Epidermal melanocyte (primary cell): Measurements from ENCODE around the gene F11R.
"Not testable (repeated sequence)": the region's sequence is repeated elsewhere in the genome, so short reads cannot be mapped to it uniquely, and the experiment has no call there.

Experiments
- DNase-seq: peaks from one replicate; pipeline ENCODE4 v3.0.0; 2011; ENCODE audit warnings: low spot score; ENCODE audit not compliant: insufficient read length

F11R gene

GRCh38 chr1:161020509-161021164 lies at the start of gene F11R:
TSS of gene F11R (minus strand) at chr1:161021152. CDS start at chr1:161021073, 79 bp downstream.
- DNase-seq, result no peak

GRCh38 chr1:161069731-161070270 lies 48.8 kb upstream of the F11R start, which contains the start of gene ARHGAP30:
TSS of gene ARHGAP30 (minus strand) at chr1:161069891. CDS start at chr1:161069624, 267 bp downstream.
- no peak for DNase-seq

DNA sequence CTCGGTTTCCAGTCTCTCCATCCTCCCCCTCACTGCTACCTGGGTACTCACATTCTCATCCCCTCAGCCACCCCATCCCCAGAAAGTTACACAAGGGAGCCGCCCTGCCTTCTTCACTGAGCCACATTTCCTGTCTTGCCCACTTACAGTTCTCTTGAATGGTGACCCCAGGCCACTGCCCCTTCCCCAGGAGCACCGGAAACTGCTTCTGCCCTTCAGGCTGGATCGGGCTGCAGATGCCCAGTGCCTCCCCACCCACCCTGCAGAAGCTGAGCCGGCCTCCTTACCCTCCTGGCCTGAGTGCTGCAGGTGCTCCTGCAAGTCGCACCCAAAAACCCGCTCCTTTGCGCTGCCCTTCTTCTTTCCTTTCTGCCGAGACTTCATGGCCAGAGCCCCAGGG lies 48.3 kb upstream of the F11R start:
- no peak for DNase-seq

DNA sequence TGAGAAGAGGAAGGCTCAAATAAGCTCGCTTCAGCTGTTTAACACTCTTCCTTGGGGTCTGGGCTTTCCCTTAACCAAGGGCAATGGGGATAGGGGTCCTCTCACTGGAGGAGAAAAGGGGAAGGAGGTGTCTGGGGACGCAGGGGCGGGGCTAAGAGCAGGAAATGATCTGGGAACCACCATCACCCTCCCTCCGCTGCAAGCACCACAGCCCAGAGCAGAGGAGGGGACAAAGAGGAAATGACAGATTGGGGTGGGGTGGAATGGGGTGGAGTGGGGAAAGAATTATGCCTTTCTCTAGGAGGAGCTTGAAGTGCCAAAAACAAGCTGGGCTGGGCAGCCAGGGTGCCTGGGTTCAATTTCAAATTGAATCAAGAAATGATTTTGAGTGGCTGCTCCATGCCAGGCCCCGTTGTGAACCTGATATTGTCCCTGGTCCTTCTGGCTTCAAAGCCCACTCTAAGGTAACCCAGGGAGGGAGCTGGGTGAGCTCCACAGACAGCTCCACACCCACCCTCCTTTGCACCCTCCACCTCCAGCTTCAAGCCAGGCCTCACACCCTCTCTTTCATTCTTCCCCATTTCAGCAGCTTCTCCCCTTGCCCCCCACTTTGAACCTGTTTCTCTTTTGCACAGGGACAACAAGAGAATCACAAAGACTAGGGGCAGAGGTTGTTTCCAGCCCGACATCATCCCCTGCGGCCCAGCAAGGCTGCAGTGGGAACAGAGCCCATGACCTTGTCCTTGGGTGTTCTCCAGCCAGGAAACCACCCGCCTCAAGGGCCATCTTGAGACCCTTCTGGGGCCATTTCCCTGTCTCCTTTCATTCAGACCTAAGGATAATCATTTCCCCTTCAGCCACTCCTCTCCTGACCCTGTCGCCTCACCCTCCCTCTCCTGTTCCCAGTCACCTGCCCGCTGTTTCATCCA lies 47.6 kb upstream of the F11R start:
- no peak for DNase-seq

DNA sequence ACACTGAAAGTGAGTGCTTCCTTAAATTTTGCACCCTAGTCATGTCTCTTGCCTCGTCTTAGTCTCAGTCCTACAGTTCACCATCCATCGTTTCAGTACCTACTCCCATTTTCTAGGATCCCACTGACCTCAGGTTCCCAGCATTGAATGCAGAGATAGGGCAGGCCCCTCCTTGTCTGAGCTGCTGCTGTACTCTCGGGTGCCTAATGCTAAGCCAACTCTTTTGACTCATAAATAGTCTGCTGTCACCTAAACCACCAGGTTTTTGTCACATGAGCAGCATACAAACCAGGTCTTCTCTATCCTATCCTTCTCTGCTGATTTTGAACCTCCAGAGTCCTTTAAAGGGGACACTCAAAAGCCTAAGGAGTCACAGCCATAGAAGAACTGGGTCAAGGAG lies 45.7 kb upstream of the F11R start:
- DNase-seq, result no peak

GRCh38 chr1:161065681-161066080 lies 44.7 kb upstream of the F11R start:
- not testable (repeated sequence) for DNase-seq

GRCh38 chr1:161063936-161064335 lies 43.0 kb upstream of the F11R start:
- not testable (repeated sequence) for DNase-seq

DNA sequence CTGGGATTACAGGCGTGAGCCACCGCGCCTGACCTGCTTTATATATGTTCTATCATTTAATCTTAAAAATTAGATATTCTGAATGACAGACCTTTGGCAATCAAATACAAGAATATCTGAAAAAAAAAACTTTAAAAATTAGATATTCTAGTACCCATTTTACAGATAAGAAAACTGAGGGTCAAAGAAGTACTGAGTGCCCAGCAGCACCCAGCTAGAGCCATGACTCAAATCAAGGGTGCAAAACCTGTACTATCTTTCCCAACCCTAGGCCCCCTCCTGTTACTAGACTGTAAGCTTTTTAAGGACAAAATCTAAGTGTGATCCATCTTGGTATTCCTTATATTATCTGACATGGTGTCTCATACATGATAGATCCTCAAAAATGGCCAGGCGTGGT lies 40.5 kb upstream of the F11R start:
- no peak for DNase-seq

- DNase-seq, result no peak
These were observed 38.3 kb upstream of the F11R start for GRCh38 chr1:161059293-161059692.

- no peak for DNase-seq
These were observed 33.9 kb upstream of the F11R start for GRCh38 chr1:161054805-161055204.

DNA sequence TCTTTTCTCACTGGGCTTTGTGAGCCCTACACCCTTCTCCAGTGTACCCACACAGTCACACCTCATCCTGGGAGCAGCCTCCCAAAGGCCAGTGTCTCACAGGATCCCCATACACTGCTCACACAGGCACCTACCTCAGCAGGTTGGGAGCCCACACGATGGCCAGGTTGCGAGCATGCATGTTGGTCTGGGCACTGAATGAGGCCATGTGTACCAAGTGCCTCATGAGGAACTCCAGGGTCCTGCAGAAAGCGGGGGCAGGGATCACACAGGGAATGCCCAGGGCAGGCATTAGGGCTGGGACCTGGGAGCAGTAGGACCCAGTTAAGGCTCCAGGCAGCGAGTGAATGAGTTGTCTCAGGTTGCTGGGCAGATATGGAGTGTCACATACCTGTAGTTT lies 33.3 kb upstream of the F11R start:
- DNase-seq, result no peak

DNA sequence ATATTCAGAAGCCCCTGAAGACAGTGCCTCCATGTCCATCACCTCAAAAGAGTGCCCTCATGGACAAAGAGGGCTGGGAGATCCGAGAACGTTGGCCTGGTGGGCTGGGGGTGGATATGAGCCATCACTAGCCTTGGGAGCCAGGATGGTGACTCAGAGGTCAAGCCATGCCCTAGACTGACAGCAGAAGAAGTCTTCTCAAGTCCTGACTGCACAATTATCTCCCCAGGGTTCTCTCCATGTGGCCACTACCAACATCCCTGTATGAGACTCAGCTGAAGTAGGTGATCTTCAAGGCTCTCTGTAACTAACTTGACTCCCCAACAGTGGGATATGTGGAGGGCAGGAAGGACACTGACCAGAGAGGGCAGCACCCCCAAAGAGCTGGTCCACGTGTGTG lies 31.9 kb upstream of the F11R start:
- DNase-seq, result no peak

DNA sequence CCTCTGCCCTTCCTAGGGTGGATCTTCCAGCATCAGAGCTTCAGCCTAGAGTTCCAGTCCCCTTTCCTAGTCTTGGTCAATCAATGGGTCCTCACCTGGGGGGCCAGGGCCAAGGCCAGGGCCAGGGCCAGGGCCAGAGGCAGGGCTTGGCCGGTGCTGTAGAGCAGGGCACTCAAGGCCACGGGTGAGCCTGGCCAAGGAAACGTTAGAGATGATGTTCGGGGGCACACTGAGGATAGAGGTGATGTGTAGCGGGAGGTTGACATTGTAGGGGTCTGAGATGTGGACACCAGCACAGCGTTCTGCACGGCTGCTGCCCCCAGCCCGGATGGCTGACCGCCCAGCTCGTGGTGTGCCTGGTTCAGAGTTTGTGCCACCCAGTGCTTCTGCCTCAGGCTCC lies 30.3 kb upstream of the F11R start:
- DNase-seq, result no peak

GRCh38 chr1:161048949-161049722 lies 28.2 kb upstream of the F11R start:
- peak; percentile 4 for DNase-seq

DNA sequence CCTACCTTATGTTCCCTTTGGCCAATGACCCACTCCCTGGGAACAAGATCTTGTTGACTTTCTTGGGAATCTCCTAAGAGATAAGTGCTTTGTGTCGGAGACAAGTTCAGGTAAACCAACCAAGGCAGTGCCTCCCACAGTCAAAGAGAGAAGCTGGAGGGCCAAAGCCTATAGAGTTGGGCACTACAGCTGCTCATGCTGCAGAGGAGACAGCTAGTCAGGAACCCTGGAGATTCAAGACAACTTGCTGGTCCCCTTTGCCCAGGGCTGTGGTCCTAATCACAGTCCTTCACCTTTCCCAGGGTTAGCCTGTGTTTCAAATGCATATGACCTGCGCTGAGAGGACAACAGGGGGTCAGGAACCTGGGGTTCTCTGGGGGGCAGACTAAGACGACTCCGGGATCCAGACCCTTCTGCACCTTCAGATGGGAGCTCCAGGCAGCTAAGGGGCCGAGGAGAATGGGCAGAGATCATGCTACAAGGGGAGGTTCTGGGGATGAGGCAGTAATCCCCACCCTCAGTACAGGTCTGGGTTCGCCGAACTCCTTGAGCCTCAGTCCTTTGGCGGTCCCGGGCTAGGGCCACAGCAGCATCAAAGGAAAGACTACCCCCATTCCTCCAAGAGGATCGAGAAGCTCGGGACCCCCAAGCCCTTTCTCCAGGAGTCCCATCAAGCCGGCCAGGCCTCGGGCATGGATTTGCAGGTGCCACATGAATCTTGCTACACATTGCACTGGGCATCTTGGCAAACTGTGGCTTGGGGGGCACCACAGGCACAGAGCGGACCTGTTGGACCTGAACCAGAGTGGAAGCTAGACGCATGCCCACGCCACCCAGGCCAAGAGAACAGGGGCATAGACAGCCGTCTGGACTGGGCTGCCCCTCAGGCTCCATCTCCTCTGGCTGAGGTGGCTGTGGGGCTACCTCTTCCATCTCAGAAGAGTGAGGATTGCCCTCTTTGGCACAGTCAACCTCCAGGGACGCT lies 26.8 kb upstream of the F11R start:
- DNase-seq, result peak; percentile 1

- DNase-seq, result no peak
These were observed 25.8 kb upstream of the F11R start for GRCh38 chr1:161046605-161047228.

GRCh38 chr1:161045736-161046604 lies 25.0 kb upstream of the F11R start, which contains the start of gene USF1:
TSS of gene USF1 (minus strand) at chr1:161045977. CDS start at chr1:161043275, 2,702 bp downstream.
- DNase-seq, result peak; percentile 98

DNA sequence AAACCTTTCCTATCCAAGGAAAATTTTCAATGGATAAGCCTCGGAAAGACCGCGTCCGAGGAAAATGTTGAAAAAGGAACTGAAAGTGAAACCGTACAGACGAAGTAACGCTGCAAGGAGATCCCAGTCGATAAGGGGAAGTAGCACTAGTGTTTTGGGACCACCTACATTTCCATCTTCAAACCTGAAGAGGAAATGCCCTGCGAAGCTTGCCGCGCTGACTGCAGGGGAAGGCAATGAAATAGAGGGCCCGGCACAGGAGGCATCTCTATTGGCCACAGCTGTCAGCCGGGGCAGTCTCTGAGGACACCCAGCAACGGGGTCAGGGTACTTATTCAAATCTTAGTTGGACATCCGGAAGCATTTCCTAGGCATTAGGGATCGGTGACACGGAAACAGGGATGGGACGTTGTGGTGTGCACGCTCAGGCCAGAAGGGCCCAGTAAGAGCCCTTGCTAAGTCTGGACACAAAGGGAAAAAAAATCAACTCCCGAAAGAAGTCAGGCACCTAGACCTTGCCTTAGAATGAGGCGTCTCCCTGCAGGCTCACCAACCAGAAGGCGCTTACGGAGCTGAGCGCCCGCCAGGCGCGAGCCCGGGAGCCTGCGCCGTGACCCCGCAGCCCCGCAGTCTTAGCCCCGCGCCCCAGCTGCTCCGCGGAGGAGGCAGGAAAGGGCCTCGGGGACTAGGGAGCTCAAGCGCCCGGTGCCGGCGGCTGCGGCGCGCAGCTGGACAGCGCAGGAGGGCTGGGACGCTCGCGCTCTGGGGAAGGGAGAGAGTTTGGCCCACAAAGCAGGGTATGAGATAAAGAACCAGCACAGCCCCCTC lies 24.2 kb upstream of the F11R start:
- peak; percentile 74 for DNase-seq
